Liver (tissue), 9 donors: ENCODE measurements around the gene RAB3GAP2. TPM values are rescaled to one million over a fixed set of nuclear protein-coding genes. Genes with fewer than 3 reads are reported as not detected.

ENCODE experiments used
- DNase-seq: peaks from one replicate; pipeline ENCODE4 v3.0.0-alpha.2; 2017; ENCODE audit warnings: low spot score
- H3K27ac ChIP-seq, 2 donors: one replicate each; pipeline ENCODE4 v1.7.0; 2013; ENCODE audit warnings: inconsistent platforms in 2 of 2, low read length in 2 of 2, control low read depth in 1 of 2, low read depth in 1 of 2, mild to moderate bottlenecking in 1 of 2
- H3K27me3 ChIP-seq, 4 donors: one replicate each; pipeline versions ENCODE4 v1.6.1 to v1.7.0; 2013; ENCODE audit warnings: low read length in 3 of 4, inconsistent platforms in 1 of 4, mild to moderate bottlenecking in 1 of 4, moderate library complexity in 1 of 4; ENCODE audit not compliant: control insufficient read depth in 4 of 4, insufficient read depth in 4 of 4
- H3K36me3 ChIP-seq, 4 donors: one replicate each; pipeline versions ENCODE4 v1.6.1 to v1.7.0; 2013; ENCODE audit warnings: low read length in 3 of 4, mild to moderate bottlenecking in 3 of 4, low read depth in 1 of 4, moderate library complexity in 1 of 4; ENCODE audit not compliant: control insufficient read depth in 4 of 4, insufficient read depth in 3 of 4
- H3K4me1 ChIP-seq, 4 donors: one replicate each; pipeline versions ENCODE4 v1.6.1 to v1.7.0; 2013; ENCODE audit warnings: low read length in 3 of 4, mild to moderate bottlenecking in 3 of 4, moderate library complexity in 1 of 4; ENCODE audit not compliant: control insufficient read depth in 4 of 4, insufficient read depth in 4 of 4
- H3K4me3 ChIP-seq, 3 donors: one replicate each; pipeline versions ENCODE4 v1.6.1 to v1.7.0; 2013; ENCODE audit warnings: low read length in 3 of 3, control low read depth in 1 of 3, low read depth in 1 of 3, mild to moderate bottlenecking in 1 of 3
- H3K9ac ChIP-seq, 2 donors: one replicate each; pipeline ENCODE4 v1.7.0; 2013; ENCODE audit warnings: low read length in 2 of 2, mild to moderate bottlenecking in 2 of 2, moderate library complexity in 2 of 2, control low read depth in 1 of 2, low read depth in 1 of 2
- H3K9me3 ChIP-seq, 4 donors: one replicate each; pipeline versions ENCODE4 v1.6.1 to v1.7.0; 2013; ENCODE audit warnings: low read length in 3 of 4; ENCODE audit not compliant: control insufficient read depth in 4 of 4
- ATF3 ChIP-seq: IDR thresholded peaks from 2 replicates; pipeline ENCODE4 v1.6.1; 2016; ENCODE audit warnings: antibody characterized with exemption
- CTCF ChIP-seq: fragments of 150-350 bp; IDR thresholded peaks from 2 replicates; pipeline ENCODE4 v1.5.1; 2017; ENCODE audit warnings: improper control_type of control experiment, low read depth, low read length; ENCODE audit not compliant: missing input control
- EGR1 ChIP-seq, 2 donors: IDR thresholded peaks; 2 replicates each; pipeline ENCODE4 v1.6.1; 2016 to 2018; ENCODE audit warnings: antibody characterized with exemption in 2 of 2, low read depth in 2 of 2
- FOXA1 ChIP-seq: IDR thresholded peaks from 2 replicates; pipeline ENCODE4 v1.6.1; 2016; ENCODE audit warnings: antibody characterized with exemption
- FOXA2 ChIP-seq: IDR thresholded peaks from 2 replicates; pipeline ENCODE4 v1.6.1; 2016; ENCODE audit warnings: antibody characterized with exemption
- GABPA ChIP-seq, 2 donors: IDR thresholded peaks in 1 of 2; conservative IDR thresholded peaks in 1 of 2; 2 replicates each; pipeline ENCODE4 v1.6.1; 2016; ENCODE audit warnings: antibody characterized with exemption in 2 of 2, mild to moderate bottlenecking in 1 of 2, moderate library complexity in 1 of 2
- HNF4A ChIP-seq, 2 donors: conservative IDR thresholded peaks; 2 replicates each; pipeline ENCODE4 v1.6.1; 2016; ENCODE audit warnings: antibody characterized with exemption in 2 of 2, mild to moderate bottlenecking in 2 of 2
- HNF4G ChIP-seq: IDR thresholded peaks from 2 replicates; pipeline ENCODE4 v1.6.1; 2016; ENCODE audit warnings: antibody characterized with exemption
- JUND ChIP-seq, 2 donors: IDR thresholded peaks; 2 replicates each; pipeline ENCODE4 v1.6.1; 2016; ENCODE audit warnings: antibody characterized with exemption in 2 of 2
- MAX ChIP-seq: IDR thresholded peaks from 2 replicates; pipeline ENCODE4 v1.6.1; 2016; ENCODE audit warnings: antibody characterized with exemption
- NR2F2 ChIP-seq: IDR thresholded peaks from 2 replicates; pipeline ENCODE4 v1.6.1; 2016; ENCODE audit warnings: antibody characterized with exemption
- RAD21 ChIP-seq, 2 donors: IDR thresholded peaks; 2 replicates each; pipeline ENCODE4 v1.6.1; 2016; ENCODE audit warnings: antibody characterized with exemption in 2 of 2, mild to moderate bottlenecking in 2 of 2
- REST ChIP-seq: IDR thresholded peaks from 2 replicates; pipeline ENCODE4 v1.6.1; 2016; ENCODE audit warnings: antibody characterized with exemption, mild to moderate bottlenecking
- RXRA ChIP-seq, 2 donors: IDR thresholded peaks; 2 replicates each; pipeline ENCODE4 v1.6.1; 2017 to 2018; ENCODE audit warnings: antibody characterized with exemption in 2 of 2, mild to moderate bottlenecking in 1 of 2
- SP1 ChIP-seq: IDR thresholded peaks from 2 replicates; pipeline ENCODE4 v1.6.1; 2018; ENCODE audit warnings: antibody characterized with exemption, mild to moderate bottlenecking
- TAF1 ChIP-seq: conservative IDR thresholded peaks from 2 replicates; pipeline ENCODE4 v1.6.1; 2016; ENCODE audit warnings: antibody characterized with exemption, mild to moderate bottlenecking
- YY1 ChIP-seq: IDR thresholded peaks from 2 replicates; pipeline ENCODE4 v1.6.1; 2016; ENCODE audit warnings: antibody characterized with exemption, mild to moderate bottlenecking
- ZBTB33 ChIP-seq: IDR thresholded peaks from 2 replicates; pipeline ENCODE4 v1.6.1; 2016; ENCODE audit warnings: antibody characterized with exemption
- WGBS: extraction: QIAGEN DNeasy Blood & Tissue Kit; methylation state at CpG from one replicate; pipeline ENCODE4 v1.1.7; 2013; 5-methylcytosine and 5-hydroxymethylcytosine counted together
- polyA plus RNA-seq, 2 donors: library from polyadenylated mRNA; stranded (reverse) in 1 of 2; unstranded in 1 of 2; fragments of 200-250 nt in 1 of 2; fragments of >200 nt in 1 of 2; fragmentation: Nextera tagmentation in 1 of 2; extraction: Ambion mirVana in 1 of 2; gene quantifications; one replicate each; pipeline versions ENCODE4 v1.2.1 to v1.2.3, GENCODE V29; 2013 to 2015
- total RNA-seq, 2 donors: library from RNA; depleted of rRNA; stranded (reverse); fragments of >200 nt; gene quantifications; one replicate each; pipeline ENCODE4 v1.2.3, GENCODE V29; 2014
- donor health status: healthy.
- donor health status: healthy.
- donor health status: healthy.
- donor health status: healthy.
- donor health status: healthy.

The RAB3GAP2 gene
- total and polyA plus RNA-seq, 4 donors = 5.3 to 24.0 (median 11.4) TPM

- H3K36me3 ChIP-seq = peaks cover 7 to 38% (median 32%) of the 10 kb centered on the region in 4 donors
- 61% methylated on average over 2 of the region's 2 CpGs for WGBS
- TF ChIP-seq SP1 = no peak
- TF ChIP-seq GABPA (IDR thresholded peaks at IDR 0.05 in 1 of 2, conservative IDR thresholded peaks at IDR 0.05 in 1 of 2) = no peak
- no peak for TF ChIP-seq NR2F2
These were observed 107.7 kb downstream of the RAB3GAP2 start for GRCh38 chr1:220164517-220164916.

GRCh38 chr1:220164116-220164515 is 108.1 kb downstream of the RAB3GAP2 start:
- no peaks in the 10 kb centered on the region for H3K9me3 ChIP-seq
- WGBS = 93% methylated on average over 1 of the region's 1 CpG
- no peak for TF ChIP-seq HNF4G
- TF ChIP-seq ZBTB33 = no peak
- TF ChIP-seq JUND (IDR thresholded peaks at IDR 0.05) = no peak
- TF ChIP-seq NR2F2 = no peak
- TF ChIP-seq ATF3 = no peak
- TF ChIP-seq RXRA (IDR thresholded peaks at IDR 0.05) = no peak
- TF ChIP-seq CTCF = no peak
- no peak for TF ChIP-seq REST
- TF ChIP-seq FOXA1 = no peak
- TF ChIP-seq RAD21 (IDR thresholded peaks at IDR 0.05) = no peak
- TF ChIP-seq FOXA2 = no peak
- TF ChIP-seq TAF1 = no peak
- no peak for TF ChIP-seq HNF4A (conservative IDR thresholded peaks at IDR 0.05)
- TF ChIP-seq YY1 = no peak
- TF ChIP-seq GABPA (IDR thresholded peaks at IDR 0.05 in 1 of 2, conservative IDR thresholded peaks at IDR 0.05 in 1 of 2) = no peak
- TF ChIP-seq MAX = no peak
- no peak for TF ChIP-seq SP1
- no peak for TF ChIP-seq EGR1 (IDR thresholded peaks at IDR 0.05; ENCODE audit: low read depth in 2 of 2)
- no peak overlapping the region for H3K9ac ChIP-seq
- H3K36me3 ChIP-seq = peaks cover 7 to 35% (median 31%) of the 10 kb centered on the region in 4 donors
- no peak overlapping the region for H3K27ac ChIP-seq
- no peak for DNase-seq
- no peak overlapping the region for H3K4me3 ChIP-seq
- H3K27me3 ChIP-seq = no peaks in the 10 kb centered on the region
- no peaks in the 10 kb centered on the region for H3K4me1 ChIP-seq

More at GRCh38 chr1:220164517-220164916, 107.7 kb downstream of the RAB3GAP2 start:
- Histone ChIP-seq H3K9me3 (no peaks in the 10 kb centered on the region), H3K27me3 (no peaks in the 10 kb centered on the region), H3K4me3 (no peak overlapping the region), H3K9ac (no peak overlapping the region), H3K4me1 (no peaks in the 10 kb centered on the region), H3K27ac (no peak overlapping the region)
- DNase-seq = no peak
